Fibroblast of the aortic adventitia (primary cell): Measurements from ENCODE around the gene TH. TPM values are rescaled to one million over a fixed set of nuclear protein-coding genes. Genes with fewer than 3 reads are reported as not detected.

Experiments used
- DNase-seq: peaks from one replicate; pipeline ENCODE4 v3.0.0-alpha.2; 2010; ENCODE audit warnings: low read depth
- H3K4me3 ChIP-seq: 2 replicates; pipeline ENCODE4 v1.5.1; 2011; ENCODE audit warnings: low read depth, mild to moderate bottlenecking, control low read depth, low read length, moderate library complexity
- CTCF ChIP-seq: IDR thresholded peaks from 2 replicates; pipeline ENCODE4 v1.5.1; 2011; ENCODE audit warnings: mild to moderate bottlenecking, low read length, control low read depth, inconsistent platforms; ENCODE audit not compliant: insufficient read depth
- small RNA-seq: library from RNA; depleted of rRNA; stranded (forward); fragments of <200 nt; gene quantifications from one replicate; pipeline ENCODE3, GENCODE V24; 2012
- total RNA-seq: library from RNA; depleted of rRNA; stranded (reverse); fragments of >200 nt; gene quantifications from 2 replicates; pipeline ENCODE4 v1.2.3, GENCODE V29; 2012; ENCODE audit warnings: low replicate concordance

Gene TH
- total RNA-seq, 1 donor, result not detected

GRCh38 chr11:2121227-2122130, 50.1 kb downstream of the TH start:
- H3K4me3 ChIP-seq, result no peak overlapping the region
- no peak for TF ChIP-seq CTCF
- no peak for DNase-seq

DNA sequence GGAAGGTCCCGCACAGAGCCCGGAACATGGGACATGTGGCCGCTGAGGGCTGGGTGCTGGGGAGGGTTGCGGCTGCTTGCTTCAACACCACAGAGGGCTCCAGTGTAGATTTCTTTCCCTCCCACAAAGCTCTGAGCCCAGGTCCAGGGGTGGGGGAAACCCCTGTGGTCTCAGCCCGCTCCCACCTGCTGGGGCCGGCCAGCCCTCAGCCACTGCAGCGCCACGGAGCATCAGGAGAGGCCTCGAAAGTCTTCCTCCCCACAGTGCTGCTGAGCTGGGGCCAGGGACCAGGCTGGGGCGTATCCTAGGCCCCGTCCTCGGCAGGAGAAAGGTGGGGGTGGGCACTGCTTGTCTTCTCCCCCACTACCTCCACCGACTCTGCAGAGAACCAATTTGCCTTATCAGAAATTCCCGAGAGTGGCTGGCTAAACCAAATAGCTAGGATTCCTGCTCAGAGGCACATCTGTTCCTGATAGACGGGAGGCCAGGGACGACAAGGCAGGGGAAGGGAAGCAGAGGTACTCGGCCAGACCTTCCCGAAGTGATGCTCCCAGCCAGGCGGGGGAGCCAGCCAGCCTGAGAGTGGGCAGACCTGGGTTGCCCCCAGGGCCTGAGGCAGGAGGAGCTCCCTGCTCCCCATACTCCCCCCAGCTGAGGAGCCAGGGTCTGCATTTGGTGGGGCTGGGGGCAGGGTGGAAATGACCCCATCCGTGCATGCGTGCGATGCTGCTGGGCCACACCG, 51.1 kb downstream of the TH start:
- no peak for TF ChIP-seq CTCF
- no peak for DNase-seq
- H3K4me3 ChIP-seq, result no peak overlapping the region

GRCh38 chr11:2118677-2119076, 52.9 kb downstream of the TH start:
- no peak for DNase-seq
- no peak overlapping the region for H3K4me3 ChIP-seq
- TF ChIP-seq CTCF, result no peak

GRCh38 chr11:2116680-2117079, 54.9 kb downstream of the TH start:
- DNase-seq, result no peak
- no peak overlapping the region for H3K4me3 ChIP-seq
- TF ChIP-seq CTCF, result no peak

- H3K4me3 ChIP-seq, result no peak overlapping the region
- no peak for TF ChIP-seq CTCF
- no peak for DNase-seq
Observed at GRCh38 chr11:2115308-2115707, 56.3 kb downstream of the TH start.

DNA sequence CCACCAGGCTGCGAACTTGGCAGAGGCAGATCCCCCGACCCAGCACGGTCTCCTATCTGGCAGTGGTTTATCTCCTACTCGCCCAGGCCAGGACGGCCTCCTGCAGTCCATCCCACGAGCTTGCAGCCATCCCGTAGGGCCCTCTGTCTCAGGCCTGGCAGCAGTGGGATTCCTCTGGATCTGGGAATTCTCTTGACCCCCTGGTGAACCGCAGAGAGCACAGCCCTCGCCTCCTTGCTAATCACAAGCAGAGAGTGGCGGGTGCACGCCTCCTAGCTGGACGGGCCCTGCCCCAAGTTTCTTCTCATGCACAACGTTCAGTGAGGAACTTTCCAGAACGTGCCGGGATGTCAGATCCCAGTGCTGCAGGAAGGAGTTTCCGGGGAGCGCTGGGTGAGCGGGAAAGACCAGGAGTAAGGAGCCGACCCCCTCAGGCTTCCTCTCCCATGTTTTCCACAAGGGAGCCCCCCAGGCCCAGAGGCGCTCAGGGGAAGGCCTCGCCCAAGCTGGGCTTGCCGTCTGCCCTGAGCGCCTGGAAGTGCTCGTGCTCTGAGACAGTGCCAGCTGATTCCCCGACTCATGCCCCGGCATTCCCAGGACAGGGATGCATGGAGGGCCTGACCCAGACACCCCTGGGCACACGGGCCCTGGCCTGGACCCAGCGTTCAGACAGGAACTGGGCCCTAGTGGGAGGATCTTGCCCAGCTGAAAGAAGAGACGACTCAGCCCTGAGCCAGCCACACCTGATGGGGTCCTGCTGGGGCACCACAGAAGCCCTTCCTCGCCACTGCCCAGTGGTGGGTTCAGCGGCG, 57.0 kb downstream of the TH start:
- DNase-seq, result no peak
- TF ChIP-seq CTCF, result no peak
- no peak overlapping the region for H3K4me3 ChIP-seq

Small RNA genes within 50 kb of the gene (small RNA-seq; reads per million reads assigned to genes)
- not detected for gene MIR4686
- gene MIR483, result not detected

Other genes with a start within 250 kb of the TH start
- 55.2 and 84.3 TPM in 2 replicates for gene MRPL23, start 224.5 kb downstream of the TH start, total RNA-seq
- gene H19, start 174.0 kb downstream of the TH start, total RNA-seq, result 80.9 and 1,460 TPM in 2 replicates
- 3.3 and 4.2 TPM in 2 replicates for gene IGF2, start 32.4 kb downstream of the TH start, total RNA-seq
- gene INS, start 10.6 kb downstream of the TH start, total RNA-seq, result not detected in 2 replicates
- not detected in 2 replicates for gene ASCL2, start 98.8 kb upstream of the TH start, total RNA-seq
- gene C11orf21, start 130.1 kb upstream of the TH start, total RNA-seq, result not detected in 2 replicates
- under 0.01 and 0.33 TPM in 2 replicates for gene TSPAN32, start 130.2 kb upstream of the TH start, total RNA-seq
- 282 and 327 TPM in 2 replicates for gene CD81, start 205.5 kb upstream of the TH start, total RNA-seq
- gene TSSC4, start 228.9 kb upstream of the TH start, total RNA-seq, result 19.6 and 31.5 TPM in 2 replicates